Thyroid gland (tissue), 4 donors: Measurements from ENCODE around the gene CLEC19A.

ENCODE experiments used
- POLR2A ChIP-seq, 2 donors: fragments of 450-650 bp; IDR thresholded peaks; one replicate each; pipeline ENCODE4 v1.6.1; 2017; ENCODE audit warnings: antibody characterized with exemption in 2 of 2, mild to moderate bottlenecking in 2 of 2, moderate library complexity in 1 of 2
- TF ChIP-seq, protein P1 (sequence below), 6 experiments: fragments of 200-600 bp in 3 of 6; fragments of 450-650 bp in 3 of 6; sonication (generic) in 3 of 6; IDR thresholded peaks; one replicate each; pipeline ENCODE4 v1.5.1; 2016 to 2019; ENCODE audit warnings: antibody characterized with exemption in 6 of 6, mild to moderate bottlenecking in 2 of 6, inconsistent platforms in 1 of 6, moderate library complexity in 1 of 6

DNA sequence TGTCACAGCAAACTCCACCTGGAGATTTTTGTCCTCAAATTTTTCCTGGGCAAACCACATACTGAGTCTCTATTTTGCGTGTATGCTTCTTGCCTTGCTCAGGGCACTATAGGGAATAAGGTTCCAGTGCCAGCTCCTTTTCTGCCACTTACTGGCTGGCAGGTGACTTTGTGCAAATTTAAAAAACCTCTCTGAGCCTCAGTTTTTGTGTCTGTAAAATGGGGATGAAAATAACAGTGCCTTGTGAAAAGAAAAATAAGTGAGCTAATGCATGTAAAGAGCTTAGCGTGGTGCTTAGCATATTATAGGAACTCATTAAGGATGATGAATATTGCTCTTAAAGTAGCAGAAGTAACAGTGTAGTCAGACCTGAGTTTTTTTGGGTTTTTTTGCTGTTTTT is 19.9 kb downstream of the CLEC19A start:
- TF ChIP-seq, protein P1, sequence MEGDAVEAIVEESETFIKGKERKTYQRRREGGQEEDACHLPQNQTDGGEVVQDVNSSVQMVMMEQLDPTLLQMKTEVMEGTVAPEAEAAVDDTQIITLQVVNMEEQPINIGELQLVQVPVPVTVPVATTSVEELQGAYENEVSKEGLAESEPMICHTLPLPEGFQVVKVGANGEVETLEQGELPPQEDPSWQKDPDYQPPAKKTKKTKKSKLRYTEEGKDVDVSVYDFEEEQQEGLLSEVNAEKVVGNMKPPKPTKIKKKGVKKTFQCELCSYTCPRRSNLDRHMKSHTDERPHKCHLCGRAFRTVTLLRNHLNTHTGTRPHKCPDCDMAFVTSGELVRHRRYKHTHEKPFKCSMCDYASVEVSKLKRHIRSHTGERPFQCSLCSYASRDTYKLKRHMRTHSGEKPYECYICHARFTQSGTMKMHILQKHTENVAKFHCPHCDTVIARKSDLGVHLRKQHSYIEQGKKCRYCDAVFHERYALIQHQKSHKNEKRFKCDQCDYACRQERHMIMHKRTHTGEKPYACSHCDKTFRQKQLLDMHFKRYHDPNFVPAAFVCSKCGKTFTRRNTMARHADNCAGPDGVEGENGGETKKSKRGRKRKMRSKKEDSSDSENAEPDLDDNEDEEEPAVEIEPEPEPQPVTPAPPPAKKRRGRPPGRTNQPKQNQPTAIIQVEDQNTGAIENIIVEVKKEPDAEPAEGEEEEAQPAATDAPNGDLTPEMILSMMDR (IDR thresholded peaks at IDR 0.05) = no peak
- no peak for TF ChIP-seq POLR2A (IDR thresholded peaks at IDR 0.05)
